ENCODE data around the gene CDKN2B-AS1. TPM values are rescaled to one million over a fixed set of nuclear protein-coding genes. Genes with fewer than 3 reads are reported as not detected.

CDKN2B-AS1 gene
- total RNA-seq, 1 donor from 2014 or later = 1.0 TPM

DNA sequence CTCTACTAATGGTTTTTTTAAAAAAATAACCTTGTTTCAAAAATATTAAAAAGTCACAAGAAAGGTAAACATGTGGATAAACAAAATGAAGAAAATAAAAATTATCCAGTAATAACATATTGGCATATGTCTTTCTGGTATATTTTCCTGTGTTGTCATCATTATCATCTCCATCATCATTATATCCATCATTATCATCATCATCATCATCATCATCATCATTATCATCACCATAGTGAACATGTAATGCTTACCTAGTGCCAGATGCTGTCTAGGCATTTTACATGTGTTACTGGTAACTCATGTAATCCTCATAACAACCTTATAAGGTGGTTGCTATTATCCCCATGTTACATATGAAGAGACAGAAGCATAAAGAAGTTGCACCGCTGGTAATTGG is 126.0 kb downstream of the CDKN2B-AS1 start:
- ATAC-seq = no peak

DNA sequence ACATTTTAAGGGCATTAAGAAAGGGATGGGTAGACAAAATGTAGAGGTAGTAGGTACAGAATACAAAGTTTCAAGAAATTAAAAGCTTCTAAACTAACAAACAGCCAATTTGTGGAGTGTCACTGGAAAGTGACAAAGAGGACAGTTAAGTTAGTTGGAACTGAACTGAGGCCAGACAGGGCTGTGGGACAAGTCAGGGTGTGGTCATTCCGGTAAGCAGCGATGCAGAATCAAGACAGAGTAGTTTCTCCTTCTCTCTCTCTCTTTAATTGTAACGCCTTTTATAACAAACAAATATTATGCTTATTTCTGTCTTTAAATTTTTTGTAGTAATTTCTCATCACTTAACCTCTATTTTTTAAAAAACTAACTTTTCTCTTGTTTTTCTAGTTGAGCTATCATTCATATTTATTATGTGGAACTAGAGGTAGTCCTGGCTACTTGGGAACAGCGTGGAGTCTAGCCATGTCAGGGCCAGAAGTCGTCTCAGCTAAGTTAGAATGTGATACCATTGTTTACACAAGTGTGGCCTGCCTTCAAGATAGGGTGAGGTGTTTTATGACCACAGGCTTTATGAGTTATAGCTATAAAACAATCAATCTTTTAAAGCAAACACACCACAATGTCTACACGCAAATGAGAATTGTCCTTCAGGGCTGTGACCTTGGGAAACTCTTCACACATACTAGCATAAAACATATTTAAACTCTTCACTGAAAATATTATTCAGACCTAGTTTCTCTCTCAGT is 129.8 kb downstream of the CDKN2B-AS1 start:
- no peak for ATAC-seq

DNA sequence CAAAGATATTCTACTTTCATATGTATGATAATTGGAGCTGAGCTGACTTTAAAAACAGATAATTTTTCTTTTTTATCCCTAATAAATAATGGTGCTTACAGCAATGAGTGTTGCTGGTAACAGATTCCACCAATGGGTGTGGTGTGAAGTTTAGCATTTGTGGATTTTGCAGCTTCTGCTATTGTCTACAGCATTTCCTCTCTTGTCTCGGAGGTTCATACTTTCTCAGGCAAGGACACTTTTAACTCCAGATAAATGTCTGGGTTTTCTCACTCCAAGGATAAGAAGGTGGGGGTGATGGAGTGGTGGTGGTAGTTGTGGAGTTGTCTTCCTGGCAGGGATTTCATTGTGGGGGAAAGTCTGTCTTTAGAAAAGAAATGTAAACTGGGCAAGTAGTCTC is 134.5 kb downstream of the CDKN2B-AS1 start:
- no peak for ATAC-seq

DNA sequence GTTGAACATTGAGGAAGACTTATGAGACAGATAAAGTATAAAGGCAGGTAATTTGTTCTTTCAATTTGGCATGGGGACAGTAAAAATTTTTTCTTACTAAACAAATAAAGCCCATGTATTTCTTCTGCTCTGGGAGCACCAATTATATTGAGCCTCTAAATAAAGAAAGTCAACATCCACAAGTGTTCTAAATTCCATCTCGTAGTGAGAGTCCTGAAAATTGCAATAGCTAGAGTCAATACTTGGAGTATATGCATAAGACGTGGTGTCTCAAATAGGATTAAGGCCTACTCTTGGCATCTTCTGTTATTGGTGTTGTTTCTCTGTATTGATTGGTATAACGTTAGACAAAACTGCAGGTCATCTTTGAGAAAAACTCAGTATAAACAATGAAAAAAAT is 135.0 kb downstream of the CDKN2B-AS1 start:
- no peak for ATAC-seq

DNA sequence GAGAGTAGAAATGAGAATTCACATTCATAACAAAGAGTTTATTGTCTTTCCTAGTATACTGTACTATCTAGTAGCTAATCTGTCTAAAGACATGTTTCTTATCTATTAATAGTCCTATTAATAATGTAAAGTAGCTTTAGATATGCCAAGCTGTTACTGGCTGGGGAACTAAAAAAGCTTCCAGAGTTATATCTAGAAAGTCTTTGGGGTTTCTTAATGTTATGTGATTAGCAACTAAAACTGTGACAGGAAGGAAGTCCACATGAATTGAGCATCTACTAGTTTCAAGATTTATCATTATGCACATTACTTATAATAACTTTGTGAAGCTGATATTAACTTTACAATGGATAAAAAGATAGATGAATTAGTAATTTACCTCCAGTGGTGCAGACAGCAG is 137.2 kb downstream of the CDKN2B-AS1 start:
- ATAC-seq = no peak

DNA sequence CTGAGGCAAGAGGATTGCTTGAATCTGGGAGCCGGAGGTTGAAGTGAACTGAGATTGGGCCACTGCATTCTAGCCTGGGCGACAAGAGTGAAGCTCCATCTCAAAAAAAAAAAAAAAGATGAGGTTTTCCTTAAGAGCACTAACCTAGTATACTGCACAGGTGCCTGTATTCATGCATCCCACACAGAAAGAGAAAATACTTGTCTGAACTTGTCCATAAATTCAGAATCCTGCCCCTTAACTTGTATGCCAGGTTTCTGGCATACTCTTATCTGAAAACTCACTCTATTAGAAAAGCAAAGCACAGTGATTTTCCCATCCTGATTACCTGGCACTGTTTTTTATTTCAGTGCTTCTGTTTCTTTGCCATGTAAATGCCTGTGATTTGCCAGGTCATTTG is 139.8 kb downstream of the CDKN2B-AS1 start:
- ATAC-seq = no peak

DNA sequence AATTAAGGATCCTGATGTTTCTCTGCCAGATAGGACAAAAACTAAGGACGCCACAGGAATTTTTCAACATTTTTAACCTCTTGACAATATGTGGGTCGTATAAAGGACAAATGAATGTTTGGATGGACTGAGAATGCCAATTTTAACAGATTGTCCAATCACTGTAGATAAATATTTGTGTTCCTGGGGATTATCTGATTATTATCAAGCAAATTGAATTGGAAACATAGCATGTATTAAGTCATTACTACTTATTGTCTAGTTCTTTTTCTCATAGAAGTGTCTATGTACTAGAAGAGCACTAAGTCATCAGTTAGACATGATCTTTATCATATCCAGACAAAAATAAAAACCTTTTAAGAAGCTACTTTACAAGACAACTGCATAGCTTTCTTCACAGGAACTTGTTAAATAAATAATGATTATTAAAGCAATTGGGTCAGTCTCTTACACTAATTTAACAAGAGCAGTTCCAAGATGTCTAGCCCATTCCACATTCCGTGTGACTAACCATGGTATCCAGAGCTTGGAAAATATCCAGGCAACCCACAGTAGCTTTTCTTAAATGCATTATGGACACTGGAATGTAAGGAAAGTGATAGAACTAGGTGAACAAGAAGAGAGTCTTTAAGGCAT is 142.0 kb downstream of the CDKN2B-AS1 start:
- no peak for ATAC-seq

DNA sequence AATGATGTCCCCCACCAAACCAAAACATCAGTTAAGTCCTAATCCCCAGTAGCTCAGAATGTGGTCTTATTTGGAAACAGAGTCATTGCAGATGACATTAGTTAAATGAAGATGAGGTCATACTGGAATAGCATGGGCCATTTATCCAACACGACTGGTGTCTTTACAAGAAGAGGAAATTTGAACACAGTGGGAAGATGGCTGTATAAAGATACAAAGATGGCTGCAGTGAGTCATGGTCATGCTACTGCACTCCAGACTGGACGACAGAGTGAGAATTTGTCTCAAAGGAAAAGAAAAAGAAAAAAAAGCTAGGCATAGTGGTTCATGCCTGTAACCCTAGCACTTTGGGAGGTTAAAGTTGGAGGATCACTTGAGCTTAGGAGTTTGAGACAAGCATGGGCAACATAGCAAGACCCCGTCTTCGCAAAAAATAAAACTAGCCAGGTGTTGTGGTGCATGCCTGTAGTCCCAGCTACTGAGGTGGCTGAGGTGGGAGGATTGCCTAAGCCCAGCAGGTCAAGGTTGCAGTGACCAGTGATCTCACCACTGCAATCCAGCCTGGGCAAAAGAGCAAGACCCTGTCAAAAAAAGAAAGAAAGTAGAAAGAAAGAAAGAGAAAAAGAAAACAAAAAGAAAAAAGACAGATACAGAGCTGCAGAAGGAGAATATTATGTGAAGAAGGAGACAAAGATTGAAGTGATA is 144.5 kb downstream of the CDKN2B-AS1 start:
- no peak for ATAC-seq

DNA sequence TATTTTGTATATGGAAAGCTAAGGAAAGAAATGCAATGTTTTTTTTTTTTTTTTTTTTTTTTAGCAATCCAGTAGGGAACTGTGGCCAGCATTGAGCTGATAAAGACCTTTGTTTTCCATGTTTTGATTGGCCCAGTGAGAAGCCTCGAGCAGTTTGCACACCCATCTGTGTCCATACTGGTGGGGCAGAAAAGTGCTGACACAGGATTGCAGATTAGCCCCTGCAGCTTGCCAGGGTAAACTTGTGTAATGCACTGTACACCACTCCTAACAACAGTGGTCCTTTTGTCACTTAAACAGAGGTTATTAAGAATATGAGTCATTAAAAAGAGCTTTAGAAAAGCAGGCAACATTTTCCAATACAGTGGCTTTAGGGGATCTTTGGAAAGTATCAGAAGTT is 147.3 kb downstream of the CDKN2B-AS1 start:
- peak; percentile 29 for ATAC-seq

DNA sequence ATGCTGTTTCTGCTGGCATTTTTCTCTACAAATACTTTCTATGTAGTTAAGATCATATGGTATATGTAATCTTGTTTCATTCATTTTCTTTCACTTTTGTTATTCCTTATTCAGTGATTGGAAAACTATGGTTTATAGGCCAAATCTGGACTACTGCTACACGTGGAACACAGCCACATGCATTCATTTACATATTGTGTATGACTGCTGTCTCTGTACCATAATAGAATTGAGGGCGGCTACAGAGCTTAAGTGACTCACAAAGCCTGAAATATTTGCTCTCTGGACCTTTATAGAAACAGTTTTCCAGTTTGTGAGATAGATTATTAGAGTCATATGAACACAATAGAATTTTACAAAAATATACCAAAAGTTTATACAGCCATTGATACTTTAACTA is 148.1 kb downstream of the CDKN2B-AS1 start:
- no peak for ATAC-seq

DNA sequence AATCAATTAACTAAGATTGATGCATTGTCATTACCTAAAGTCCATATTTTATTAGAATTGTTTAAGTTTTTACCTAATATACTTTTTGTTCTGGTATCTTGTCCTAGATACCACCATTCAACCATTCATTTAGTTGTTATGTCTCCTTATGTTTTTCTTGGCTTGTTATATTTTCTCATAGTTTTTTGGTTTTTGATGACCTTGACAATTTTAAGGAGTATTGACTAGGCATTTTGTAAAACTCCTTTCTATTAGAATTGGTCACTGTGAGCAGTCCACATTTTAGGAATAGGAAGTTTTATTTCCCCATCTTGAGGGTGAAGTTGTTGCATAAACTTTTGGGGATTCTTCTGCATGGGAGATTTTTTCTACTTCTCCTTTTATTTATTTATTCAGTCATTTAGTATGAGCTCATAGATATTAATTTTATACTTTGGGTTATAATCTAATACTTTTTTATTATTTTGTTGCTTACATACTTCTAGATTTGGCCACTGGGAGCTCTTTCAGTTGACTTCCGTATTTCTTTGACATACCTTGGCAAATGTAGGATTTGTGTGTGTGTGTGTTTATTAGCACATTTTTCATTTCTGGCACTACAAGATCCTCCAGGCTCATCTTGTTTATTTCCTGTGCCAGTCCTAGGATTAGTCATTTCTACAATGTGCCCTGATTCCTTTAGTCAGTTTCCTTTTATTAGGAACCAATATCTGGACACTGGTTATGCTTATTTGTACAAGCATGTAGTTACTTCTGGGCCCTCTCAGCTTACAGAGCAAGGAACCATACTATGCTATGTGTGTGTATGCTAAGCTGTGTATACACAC is 149.4 kb downstream of the CDKN2B-AS1 start:
- no peak for ATAC-seq

DNA sequence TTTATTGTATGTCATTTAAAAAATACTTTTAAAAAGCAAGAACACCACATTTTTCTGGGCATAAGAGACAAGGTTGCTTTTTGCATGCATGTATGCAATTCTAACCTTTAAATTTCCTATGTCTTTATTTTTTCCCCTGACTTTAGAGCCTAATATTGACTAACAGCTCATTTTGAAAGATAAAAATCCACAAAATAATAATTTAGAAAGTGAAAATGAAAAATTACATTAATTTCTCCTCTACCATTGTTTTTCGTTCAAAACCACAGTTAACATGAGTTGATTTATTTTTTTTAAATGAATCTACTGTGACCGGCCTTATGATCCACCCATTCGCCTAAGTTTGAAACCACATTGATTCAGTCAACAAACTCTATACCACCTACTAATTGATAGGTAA is 152.0 kb downstream of the CDKN2B-AS1 start:
- ATAC-seq = no peak

DNA sequence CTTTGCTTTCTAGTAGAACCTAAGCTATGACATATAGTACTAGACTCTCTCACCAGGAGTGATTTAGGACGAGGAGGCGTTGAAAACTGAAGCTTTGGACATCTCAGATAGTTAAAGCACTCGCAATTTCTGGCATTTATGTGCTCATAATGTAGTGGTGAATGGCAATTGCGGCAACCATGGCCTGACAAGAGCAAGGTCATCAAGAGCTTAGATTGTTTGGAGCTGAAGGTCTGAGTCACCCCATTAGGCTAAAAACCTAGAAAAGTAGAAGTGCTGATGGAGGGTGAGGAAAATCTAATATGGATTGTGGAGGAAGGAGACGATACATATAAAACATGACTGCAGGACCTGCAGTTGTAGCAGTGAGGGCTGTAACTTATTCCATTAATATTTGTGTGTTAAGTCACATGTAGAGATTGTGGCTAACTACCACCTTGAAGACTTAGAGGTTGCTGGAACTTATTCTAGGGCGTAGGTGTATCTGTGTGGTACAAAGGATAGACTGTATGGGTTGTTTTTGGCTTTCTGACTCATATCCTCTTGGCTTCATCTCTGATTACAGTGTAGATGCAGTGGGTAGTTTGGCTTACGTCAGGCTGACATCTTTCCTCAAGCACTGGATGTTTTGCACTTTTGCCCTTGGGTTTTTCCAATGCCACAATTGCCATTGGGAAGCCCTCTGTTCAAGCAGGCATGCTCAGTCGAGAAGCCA is 153.4 kb downstream of the CDKN2B-AS1 start:
- ATAC-seq = peak; percentile 81

DNA sequence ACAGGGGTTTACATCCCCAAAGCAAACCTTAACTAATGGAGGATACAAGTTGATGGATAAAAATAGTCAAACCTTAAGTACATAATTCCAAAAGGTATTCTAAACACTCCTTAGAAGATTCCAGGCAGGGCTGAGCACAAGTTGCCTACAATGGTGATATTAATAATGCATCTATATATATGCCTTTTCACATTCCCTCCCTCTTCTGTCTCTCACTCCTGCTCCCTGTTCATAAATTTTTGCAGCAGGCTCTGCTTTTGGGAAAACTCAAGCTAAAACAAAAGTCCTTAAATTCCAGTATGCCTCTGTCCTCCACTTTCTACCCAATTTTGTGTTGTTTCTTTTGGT is 153.9 kb downstream of the CDKN2B-AS1 start:
- ATAC-seq = no peak

DNA sequence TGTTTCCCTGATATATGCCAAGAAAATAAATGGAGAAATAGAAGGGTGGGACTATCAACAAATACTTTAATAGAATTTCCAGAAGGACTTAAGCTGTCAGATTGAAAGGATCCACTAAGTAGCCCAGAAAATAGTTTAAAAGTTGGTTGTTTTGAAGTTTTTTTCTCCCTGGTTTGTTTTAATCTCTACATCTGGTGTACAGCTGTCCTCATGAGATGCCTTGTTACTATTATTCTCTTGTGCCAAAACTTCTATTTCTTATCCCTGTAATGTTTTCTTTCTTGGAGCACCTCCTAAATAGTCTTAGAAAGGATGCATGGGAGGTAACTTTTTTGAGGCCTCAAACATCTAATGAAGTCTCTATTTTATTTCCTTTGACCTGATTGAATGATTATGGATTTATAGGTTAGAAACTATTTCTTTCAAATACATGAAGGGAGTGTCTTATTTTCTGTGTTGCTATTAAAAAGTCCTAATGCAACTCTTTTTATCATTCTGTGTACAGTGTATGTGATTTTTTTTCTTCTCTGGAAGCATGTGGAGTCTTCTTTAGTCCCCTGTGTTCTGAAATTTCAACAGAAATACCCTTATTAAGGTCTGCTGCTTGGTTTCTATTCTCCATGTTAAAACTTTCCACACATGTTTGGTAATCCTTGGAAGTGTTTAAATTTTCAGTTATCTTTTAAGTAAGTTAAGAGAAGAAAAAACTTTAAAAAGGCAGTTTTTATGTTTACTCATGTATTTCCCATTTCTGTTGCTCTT is 154.5 kb downstream of the CDKN2B-AS1 start:
- no peak for ATAC-seq

DNA sequence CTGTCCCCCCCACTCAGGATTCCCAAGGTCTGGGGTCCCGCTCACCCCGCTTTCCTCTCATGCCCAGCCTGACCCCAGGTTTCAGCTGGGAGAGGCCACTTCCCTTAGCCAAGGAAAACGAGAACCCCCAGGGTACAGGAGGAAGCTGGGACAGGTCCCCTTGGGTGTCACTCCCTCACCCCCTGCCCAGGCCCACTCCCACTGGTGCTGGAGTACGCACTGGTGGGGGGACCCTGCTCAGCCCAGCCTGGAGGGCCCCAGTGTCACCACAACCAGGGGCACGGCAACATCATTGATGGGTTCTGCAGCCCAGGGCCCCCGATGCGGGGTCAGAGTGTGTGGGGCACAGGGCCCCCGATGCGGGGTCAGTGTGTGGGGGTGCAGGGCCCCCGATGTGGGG is 159.5 kb downstream of the CDKN2B-AS1 start:
- no peak for ATAC-seq

DNA sequence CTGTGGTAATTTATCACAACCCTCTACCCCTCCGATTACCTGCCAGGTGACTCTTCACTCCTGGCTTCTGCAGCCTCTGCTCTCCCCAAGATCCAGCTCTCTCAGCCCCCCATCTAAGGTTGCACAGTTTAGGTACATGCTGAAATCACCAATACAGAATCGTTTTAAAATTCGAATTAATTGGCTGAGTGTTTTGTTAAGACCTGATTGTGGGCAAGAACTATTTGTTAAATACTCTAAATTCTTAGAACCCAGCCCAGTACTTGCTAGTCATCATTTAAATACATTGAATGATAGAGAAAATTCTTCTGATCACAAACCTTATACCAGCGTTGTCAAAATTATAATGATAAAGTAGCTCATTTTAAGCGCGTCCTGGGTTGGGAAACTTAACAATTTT is 162.0 kb downstream of the CDKN2B-AS1 start:
- ATAC-seq = no peak

DNA sequence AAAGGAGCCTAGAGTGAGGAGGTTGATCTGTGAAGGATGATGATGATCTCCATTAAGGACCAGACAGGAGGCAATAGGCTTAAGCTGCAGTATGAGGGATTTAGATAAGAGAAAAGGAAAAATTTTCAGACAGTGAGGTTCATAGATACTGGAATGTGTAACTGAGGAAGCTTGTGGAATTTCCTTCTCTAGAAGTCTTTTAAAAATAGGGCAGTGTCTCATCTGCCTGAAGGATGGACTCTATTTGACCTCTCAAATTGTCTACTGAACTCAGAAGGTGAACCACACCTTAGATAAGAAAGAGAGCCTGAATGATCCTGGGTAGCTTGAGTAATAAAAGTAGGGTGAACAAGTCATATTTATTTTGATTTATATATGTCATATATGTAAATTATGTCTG is 162.7 kb downstream of the CDKN2B-AS1 start:
- ATAC-seq = no peak

DNA sequence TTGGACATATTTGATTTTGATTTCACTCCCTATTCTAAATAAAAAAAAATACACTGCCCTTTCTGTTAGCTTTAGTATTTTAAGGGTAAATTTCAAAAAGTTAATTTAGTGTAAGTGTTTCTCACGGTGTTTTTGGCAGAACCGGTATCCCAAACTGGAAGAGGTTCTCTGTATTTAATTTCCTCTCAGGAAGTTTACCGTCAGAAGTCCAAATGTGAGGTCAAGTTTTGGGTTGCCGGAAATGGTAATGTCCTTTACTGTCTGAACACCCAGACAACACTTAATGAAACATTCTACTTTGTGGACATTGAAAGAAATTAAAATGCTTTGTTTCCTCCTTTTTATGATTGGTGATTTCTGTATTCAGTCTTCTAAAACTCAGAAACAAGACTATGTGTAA is 163.2 kb downstream of the CDKN2B-AS1 start:
- ATAC-seq = no peak

DNA sequence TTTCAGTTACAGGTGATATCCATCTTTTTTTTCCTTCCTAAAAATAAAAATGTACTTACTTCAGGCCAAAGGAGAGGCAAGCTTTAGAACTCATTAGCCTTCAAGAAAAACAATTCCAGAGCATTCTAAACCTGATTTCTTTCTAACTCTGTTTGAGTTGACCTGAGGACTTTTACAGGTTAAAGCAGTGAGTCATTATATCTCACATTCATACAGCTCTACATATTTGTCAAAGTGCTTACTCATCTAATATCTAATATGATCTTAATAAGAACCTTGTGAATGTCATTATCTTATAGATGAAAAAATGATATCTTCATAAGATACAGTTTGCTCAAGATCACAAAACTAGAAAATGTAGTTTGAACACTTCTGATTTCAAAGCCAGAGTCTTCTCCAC is 163.7 kb downstream of the CDKN2B-AS1 start:
- peak; percentile 73 for ATAC-seq

DNA sequence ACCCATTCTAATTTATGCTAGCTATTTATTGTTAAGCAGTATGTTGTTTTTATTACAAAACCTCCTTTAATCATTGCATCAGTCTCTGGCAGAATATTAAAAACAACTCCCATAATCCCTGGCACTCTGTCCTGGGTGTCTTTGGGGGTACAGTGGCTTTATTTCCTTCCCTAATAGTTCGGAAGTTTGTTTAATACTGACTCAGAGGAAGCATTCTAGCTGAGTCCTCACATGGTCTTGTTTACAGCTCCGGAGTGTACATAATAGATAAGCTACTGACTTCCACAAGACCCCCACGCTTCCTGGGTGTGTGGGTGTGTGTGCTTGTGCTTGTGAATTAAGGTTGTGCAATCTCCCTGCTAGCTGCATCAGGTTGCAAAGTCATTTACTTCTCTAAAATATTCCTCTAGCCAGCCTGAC is 164.3 kb downstream of the CDKN2B-AS1 start:
- ATAC-seq = peak; percentile 57

DNA sequence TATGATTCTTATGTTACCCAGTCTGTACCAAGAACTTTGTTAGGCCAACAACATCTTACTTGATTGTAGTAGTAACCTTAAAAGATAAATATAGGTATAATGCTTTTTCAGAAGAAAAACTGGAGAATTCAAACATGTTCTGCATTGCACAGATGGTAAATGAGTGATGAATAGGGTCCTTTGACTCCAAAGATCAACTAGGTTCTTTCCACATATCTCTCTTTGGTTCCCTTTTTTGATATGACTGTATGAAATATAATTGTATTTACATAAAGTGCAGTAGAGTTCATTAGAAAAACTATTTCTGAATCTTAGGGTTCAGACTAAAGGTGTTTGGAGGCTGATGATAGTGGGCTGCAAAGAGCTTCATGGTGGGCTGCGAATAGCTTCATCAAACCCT is 165.0 kb downstream of the CDKN2B-AS1 start:
- ATAC-seq = no peak

Measured in esophagus mucosa (tissue), 1 donor.